Panc1 (cell line): ENCODE measurements around the gene TOP1. TPM values are rescaled to one million over a fixed set of nuclear protein-coding genes. Genes with fewer than 3 reads are reported as not detected.

Experiments
- ATAC-seq: fragments of 200-7000 bp; cut with Tn5 transposase; 2 replicates; pipeline ENCODE4 v1.9.1; 2020; ENCODE audit warnings: mild to moderate bottlenecking, moderate library complexity
- BruUV-seq: library from RNA; stranded (reverse); fragments of 400-500 nt; replicated peaks from 2 replicates; lab custom pipeline; 2021; lab: Mats Ljungman, UMichigan
- CTCF ChIA-PET: fragments of 300-600 bp; sonication (Branson Sonifier 250); formaldehyde crosslinking; loops from one replicate; lab custom pipeline; 2022; ENCODE audit warnings: antibody characterized with exemption; lab: Charles Lee
- POLR2A ChIA-PET: fragments of 300-600 bp; sonication (Branson Sonifier 250); formaldehyde crosslinking; loops from one replicate; lab custom pipeline; 2022; ENCODE audit warnings: antibody characterized with exemption; lab: Charles Lee
- DNase-seq: peaks from one replicate; pipeline ENCODE4 v3.0.0-alpha.2; 2010; ENCODE audit warnings: low read depth, low spot score
- H3K27ac ChIP-seq: 2 replicates; pipeline ENCODE4 v1.5.1; 2011; ENCODE audit warnings: mild to moderate bottlenecking, low read length, inconsistent platforms
- H3K27me3 ChIP-seq: fragments of 200-500 bp; sonication (Bioruptor generic); 2 replicates; pipeline ENCODE4 v1.6.0; 2014; ENCODE audit warnings: low read length, inconsistent platforms; ENCODE audit not compliant: control insufficient read depth, insufficient read depth
- H3K36me3 ChIP-seq: fragments of 200-500 bp; sonication (Bioruptor generic); 2 replicates; pipeline ENCODE4 v1.5.1; 2014; ENCODE audit warnings: inconsistent platforms, mild to moderate bottlenecking, low read length, moderate library complexity; ENCODE audit not compliant: control insufficient read depth, insufficient read depth
- H3K4me1 ChIP-seq: 2 replicates; pipeline ENCODE4 v1.5.1; 2011; ENCODE audit warnings: inconsistent platforms, mild to moderate bottlenecking, low read length, moderate library complexity; ENCODE audit not compliant: control insufficient read depth, insufficient read depth
- H3K4me3 ChIP-seq, 2 experiments: 2 replicates each; pipeline ENCODE4 v1.5.1; 2011 to 2012; ENCODE audit warnings: low read depth in 2 of 2, low read length in 2 of 2, mild to moderate bottlenecking in 2 of 2, inconsistent platforms in 1 of 2, moderate library complexity in 1 of 2
- H3K9me3 ChIP-seq: fragments of 200-500 bp; sonication (Bioruptor generic); 2 replicates; pipeline ENCODE4 v1.5.1; 2014; ENCODE audit warnings: low read depth, mild to moderate bottlenecking, inconsistent platforms, low read length, moderate library complexity; ENCODE audit not compliant: control insufficient read depth, insufficient read depth
- CTCF ChIP-seq: fragments of 450-650 bp; IDR thresholded peaks from 2 replicates; pipeline ENCODE4 v1.5.1; 2017; ENCODE audit warnings: mild to moderate bottlenecking
- POLR2AphosphoS5 ChIP-seq: IDR thresholded peaks from 2 replicates; pipeline ENCODE4 v1.6.1; 2012; ENCODE audit warnings: mild to moderate bottlenecking, low read depth, low read length, moderate library complexity
- REST ChIP-seq, 2 experiments: IDR thresholded peaks; 2 replicates each; pipeline ENCODE4 v1.6.1; 2011 to 2012; ENCODE audit warnings: low read depth in 2 of 2, control low read depth in 1 of 2, low read length in 1 of 2, mild to moderate bottlenecking in 1 of 2, moderate library complexity in 1 of 2; ENCODE audit not compliant: insufficient read depth in 1 of 2
- SIN3A ChIP-seq: IDR thresholded peaks from 2 replicates; pipeline ENCODE4 v1.6.1; 2012; ENCODE audit warnings: low read depth, mild to moderate bottlenecking, low read length, moderate library complexity, borderline replicate concordance; ENCODE audit not compliant: insufficient read depth
- TCF7L2 ChIP-seq: IDR thresholded peaks from 2 replicates; pipeline ENCODE4 v1.6.1; 2011; ENCODE audit warnings: mild to moderate bottlenecking, low read depth, low read length, inconsistent platforms
- in situ Hi-C: cut with HindIII; loops from 2 replicates; pipeline ENCODE4 v1.10.0; 2016; ENCODE audit warnings: low sequenced_read_pairs, low pct_unique_long_range_greater_than_20kb
- intact Hi-C: fragments of 100-400 bp; cut with micrococcal nuclease; formaldehyde crosslinking; loops from one replicate; pipeline ENCODE4 v1.10.0; 2022; ENCODE audit not compliant: unreplicated experiment
- total RNA-seq: library from RNA; stranded (reverse); gene quantifications from one replicate; pipeline ENCODE4 v1.2.1, GENCODE V29; 2021; ENCODE audit not compliant: unreplicated experiment

Gene TOP1
- total RNA-seq, 1 experiment from 2014 or later = 65.2 TPM

- H3K4me3 ChIP-seq = no peak overlapping the region
- TF ChIP-seq SIN3A (no peak), TCF7L2 (no peak), POLR2AphosphoS5 (no peak), CTCF (no peak), REST (IDR thresholded peaks at IDR 0.05; ENCODE audit: insufficient read depth in 1 of 2, low read depth in 2 of 2, low read length in 1 of 2) (no peak)
- peaks cover 17% of the 10 kb centered on the region for H3K4me1 ChIP-seq
- H3K27me3 ChIP-seq = no peaks in the 10 kb centered on the region
- intact Hi-C loops (no loop called here), in situ Hi-C loops (no loop called here)
- BruUV-seq = no TSS peak
- H3K27ac ChIP-seq = no peak overlapping the region
- peaks cover 7% of the 10 kb centered on the region for H3K36me3 ChIP-seq
- DNase-seq = no peak
- ATAC-seq = no peak
- CTCF ChIA-PET = no interaction called here
- no peaks in the 10 kb centered on the region for H3K9me3 ChIP-seq
- POLR2A ChIA-PET = no interaction called here
Observed at GRCh38 chr20:41068806-41069205, 40.2 kb downstream of the TOP1 start.

GRCh38 chr20:41072190-41072863, 43.7 kb downstream of the TOP1 start:
- no TSS peak for BruUV-seq
- Histone ChIP-seq H3K4me3 (no peak overlapping the region), H3K9me3 (no peaks in the 10 kb centered on the region), H3K27ac (no peak overlapping the region), H3K27me3 (no peaks in the 10 kb centered on the region), H3K36me3 (peaks cover 9% of the 10 kb centered on the region), H3K4me1 (peaks cover 34% of the 10 kb centered on the region)
- ATAC-seq = peak; percentile 59; the same call in 1 of the 2 replicates
- CTCF ChIA-PET = no interaction called here
- in situ Hi-C loops (no loop called here), intact Hi-C loops (no loop called here)
- TF ChIP-seq POLR2AphosphoS5 (no peak), SIN3A (no peak), REST (IDR thresholded peaks at IDR 0.05; ENCODE audit: insufficient read depth in 1 of 2, low read depth in 2 of 2, low read length in 1 of 2) (no peak), CTCF (no peak), TCF7L2 (no peak)
- POLR2A ChIA-PET = interaction anchor here (0.5 kb wide), 1 partner anchor 24 kb away, joined by 3 read pairs; no protein-coding TSS in a partner anchor
- DNase-seq = no peak
